GM12878 (cell line): ENCODE data around the gene PAF1. TPM values are rescaled to one million over a fixed set of nuclear protein-coding genes. Genes with fewer than 3 reads are reported as not detected.

Experiments
- ATAC-seq: fragments of 200-7000 bp; cut with Tn5 transposase; 3 replicates; pipeline ENCODE4 v1.9.1; 2020; ENCODE audit warnings: mild to moderate bottlenecking, moderate library complexity
- BruUV-seq: library from RNA; stranded (reverse); fragments of 400-500 nt; replicated peaks from 2 replicates; lab custom pipeline; 2021; lab: Mats Ljungman, UMichigan
- CTCF ChIA-PET: fragments of 300-600 bp; sonication (Branson Sonifier 250); formaldehyde crosslinking; extraction: SDS; loops from one replicate; lab custom pipeline; 2021; ENCODE audit warnings: inconsistent platforms; lab: Yijun Ruan, JAX
- POLR2A ChIA-PET: fragments of 350-600 bp; formaldehyde crosslinking; extraction: SDS; loops from one replicate; lab custom pipeline; 2021; ENCODE audit warnings: inconsistent platforms; lab: Charles Lee
- RAD21 ChIA-PET: fragments of 300-600 bp; sonication (Branson Sonifier 250); formaldehyde crosslinking; loops from one replicate; lab custom pipeline; 2023; ENCODE audit warnings: antibody characterized with exemption; ENCODE audit not compliant: unreplicated experiment; lab: Charles Lee
- SMC1A ChIA-PET: fragments of 300-600 bp; sonication (Branson Sonifier 250); formaldehyde crosslinking; loops from one replicate; lab custom pipeline; 2023; ENCODE audit not compliant: unreplicated experiment, uncharacterized antibody; lab: Charles Lee
- DNase-seq: peaks from one replicate; pipeline ENCODE4 v3.0.0-alpha.2; 2011; ENCODE audit warnings: low read depth, low spot score
- FAIRE-seq: peaks from 3 replicates; lab custom pipeline; 2011; peaks lifted over from hg19 to GRCh38; lab: Jason Lieb, UNC
- H2AFZ ChIP-seq: 2 replicates; pipeline ENCODE4 v1.6.0; 2011; ENCODE audit warnings: low read depth, low read length, control low read depth; ENCODE audit not compliant: control insufficient read depth
- H3K27ac ChIP-seq: 2 replicates; pipeline ENCODE4 v1.5.1; 2011; ENCODE audit warnings: control low read depth; ENCODE audit not compliant: control insufficient read depth, insufficient read depth
- H3K27me3 ChIP-seq, 2 experiments: replicated peaks in 1 of 2; 2 replicates each; pipeline versions ENCODE4 v1.6.0 to v1.6.1; 2011; ENCODE audit warnings: low read length in 1 of 2; ENCODE audit not compliant: control insufficient read depth in 2 of 2, insufficient read depth in 2 of 2
- H3K36me3 ChIP-seq, 2 experiments: 2 replicates each; pipeline ENCODE4 v1.5.1; 2011; ENCODE audit warnings: low read length in 1 of 2; ENCODE audit not compliant: control insufficient read depth in 2 of 2, insufficient read depth in 2 of 2
- H3K4me1 ChIP-seq: 2 replicates; pipeline ENCODE4 v1.6.1; 2011; ENCODE audit warnings: mild to moderate bottlenecking, low read length, moderate library complexity, mixed read lengths; ENCODE audit not compliant: control insufficient read depth, insufficient read depth
- H3K4me2 ChIP-seq: 2 replicates; pipeline ENCODE4 v1.6.0; 2011; ENCODE audit warnings: control low read depth; ENCODE audit not compliant: control insufficient read depth, insufficient read depth
- H3K4me3 ChIP-seq: fragments of 200-600 bp; sonication (generic); 2 replicates; pipeline ENCODE4 v1.5.1; 2016
- H3K79me2 ChIP-seq: 2 replicates; pipeline ENCODE4 v1.6.0; 2011; ENCODE audit warnings: low read length; ENCODE audit not compliant: control insufficient read depth, insufficient read depth
- H3K9ac ChIP-seq: 2 replicates; pipeline ENCODE4 v1.8.0; 2011; ENCODE audit warnings: low read length, control low read depth, mixed read lengths; ENCODE audit not compliant: control insufficient read depth, insufficient read depth
- H3K9me3 ChIP-seq: replicated peaks from 3 replicates; pipeline ENCODE4 v1.5.1; 2011; ENCODE audit warnings: mild to moderate bottlenecking, low read length; ENCODE audit not compliant: control insufficient read depth, insufficient read depth
- H4K20me1 ChIP-seq: 2 replicates; pipeline ENCODE4 v1.6.0; 2011; ENCODE audit not compliant: control insufficient read depth, insufficient read depth
- ATF7 ChIP-seq: fragments of 450-650 bp; IDR thresholded peaks from 2 replicates; pipeline ENCODE4 v1.6.1; 2016; ENCODE audit warnings: low read depth, mild to moderate bottlenecking
- BACH1 ChIP-seq: fragments of 450-650 bp; IDR thresholded peaks from 2 replicates; pipeline ENCODE4 v1.6.1; 2017; ENCODE audit warnings: mild to moderate bottlenecking, borderline replicate concordance
- BCL3 ChIP-seq: IDR thresholded peaks from 2 replicates; pipeline ENCODE4 v1.6.1; 2011; ENCODE audit warnings: borderline replicate concordance, low read depth, mild to moderate bottlenecking, moderate library complexity, low read length; ENCODE audit not compliant: insufficient read depth, poor library complexity, severe bottlenecking
- BMI1 ChIP-seq: fragments of 450-650 bp; IDR thresholded peaks from 2 replicates; pipeline ENCODE4 v1.6.1; 2016; ENCODE audit warnings: mild to moderate bottlenecking, moderate library complexity, borderline replicate concordance
- CHD2 ChIP-seq: IDR thresholded peaks from 2 replicates; pipeline ENCODE4 v1.6.1; 2011; ENCODE audit warnings: low read depth, low read length, improper control_type of control experiment, borderline replicate concordance
- HDGF ChIP-seq: fragments of 450-650 bp; IDR thresholded peaks from 2 replicates; pipeline ENCODE4 v1.6.1; 2016; ENCODE audit warnings: antibody characterized with exemption
- KLF5 ChIP-seq: fragments of 450-650 bp; IDR thresholded peaks from 2 replicates; pipeline ENCODE4 v1.6.1; 2014; ENCODE audit warnings: mild to moderate bottlenecking; ENCODE audit not compliant: partially characterized antibody
- MTA2 ChIP-seq: fragments of 450-650 bp; IDR thresholded peaks from 2 replicates; pipeline ENCODE4 v1.6.1; 2016; ENCODE audit warnings: low read depth, mild to moderate bottlenecking, moderate library complexity
- NBN ChIP-seq: fragments of 450-650 bp; IDR thresholded peaks from 2 replicates; pipeline ENCODE4 v1.6.1; 2016
- PML ChIP-seq: IDR thresholded peaks from 2 replicates; pipeline ENCODE4 v1.6.1; 2012; ENCODE audit warnings: low read length, inconsistent platforms
- RB1 ChIP-seq: fragments of 450-650 bp; formaldehyde crosslinking; IDR thresholded peaks from 2 replicates; pipeline ENCODE4 v1.6.1; 2017; ENCODE audit warnings: mild to moderate bottlenecking, borderline replicate concordance
- SRF ChIP-seq, 2 experiments: IDR thresholded peaks; 2 replicates each; pipeline ENCODE4 v1.6.1; 2011; ENCODE audit warnings: low read depth in 2 of 2, low read length in 2 of 2, mild to moderate bottlenecking in 1 of 2, moderate library complexity in 1 of 2
- WGBS: methylation state at CpG from one replicate; pipeline ENCODE4 v1.1.6; 2016; ENCODE audit warnings: low lambda C conversion rate; ENCODE audit not compliant: insufficient replicate concordance, insufficient coverage; ENCODE audit errors: missing lambda C conversion rate; 5-methylcytosine and 5-hydroxymethylcytosine counted together
- in situ Hi-C: fragments of 300-500 bp; cut with MboI; formaldehyde crosslinking; loops from 9 replicates; pipeline ENCODE4 v1.14.3; 2018; ENCODE audit warnings: mixed read lengths
- intact Hi-C: fragments of 100-400 bp; cut with micrococcal nuclease; formaldehyde crosslinking; loops from one replicate; pipeline ENCODE4 v1.14.2; 2022; ENCODE audit not compliant: unreplicated experiment
- polyA plus RNA-seq, 11 experiments: library from polyadenylated mRNA; depleted of rRNA in 4 of 11; unstranded in 6 of 11; stranded (reverse) in 5 of 11; fragments of >200 nt; fragmentation: Nextera tagmentation in 4 of 11; fragmentation: Illumina TruSeq in 1 of 11; extraction: Ambion mirVana in 4 of 11; extraction: Trizol in 1 of 11; gene quantifications; 1 replicate in 1 of 11; 2 replicates in 10 of 11; pipeline versions ENCODE4 v1.2.1 to v1.2.3, GENCODE V29; 2011 to 2016; ENCODE audit warnings: inconsistent platforms in 2 of 11, missing spikeins in 2 of 11, low read depth in 1 of 11
- total RNA-seq, 4 experiments: library from RNA; depleted of rRNA in 3 of 4; stranded (reverse); fragments of >200 nt in 3 of 4; fragmentation: Illumina TruSeq in 1 of 4; extraction: Trizol in 1 of 4; gene quantifications; 2 replicates each; pipeline versions ENCODE4 v1.2.1 to v1.2.3, GENCODE V29; 2013 to 2021

PAF1 gene
- total and polyA plus RNA-seq, 10 of the 15 experiments (the other 5 are each of a cell fraction or from before 2014, with no cell fraction given), result 1.7 to 45.8 (median 39.6) TPM

DNA sequence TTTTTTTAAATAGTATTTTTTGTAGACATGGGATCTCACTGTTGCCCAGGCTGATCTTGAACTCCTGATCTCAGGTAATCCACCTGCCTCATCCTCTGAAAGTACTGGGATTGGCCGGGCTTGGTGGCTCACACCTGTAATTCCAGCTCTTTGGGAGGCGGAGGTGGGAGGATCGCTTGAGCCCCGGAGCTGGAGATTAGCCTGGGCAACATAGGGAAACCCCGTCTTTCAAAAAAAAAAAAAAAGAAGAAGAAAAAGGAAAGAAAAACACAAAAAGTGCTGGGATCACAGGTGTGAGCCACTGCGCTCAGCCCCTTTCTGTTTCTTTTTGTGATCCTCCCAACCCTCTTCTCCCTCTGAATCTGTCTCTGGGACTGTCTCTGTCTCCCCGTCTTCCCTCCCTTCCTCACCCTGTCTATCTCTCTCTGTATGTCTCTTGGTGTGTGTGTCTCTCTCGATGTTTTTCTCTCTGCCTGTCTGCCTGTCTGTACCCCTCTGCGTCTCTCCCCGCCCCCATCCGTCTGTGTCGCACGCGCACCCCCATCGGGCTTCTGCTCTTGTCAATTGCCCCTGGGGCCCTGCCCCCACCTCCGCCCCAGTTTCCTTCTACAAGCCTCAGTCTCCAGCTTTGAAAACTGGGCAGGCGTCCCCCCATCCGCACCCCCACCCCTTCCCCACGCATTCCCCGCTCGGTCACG is 15.2 kb upstream of the PAF1 start (continued):
- TF ChIP-seq BCL3, result no peak
- TF ChIP-seq BACH1, result peak; percentile 63; the same call in 1 of the 2 replicates
- TF ChIP-seq BMI1, result no peak
- peak; percentile 61; the same call in 1 of the 2 replicates for TF ChIP-seq RB1
- peak; percentile 48; the same call in 1 of the 2 replicates for TF ChIP-seq MTA2
- TF ChIP-seq PML, result no peak
- no peak for TF ChIP-seq KLF5
- peak; percentile 98 for TF ChIP-seq HDGF
- TF ChIP-seq CHD2, result peak; percentile 81
- TF ChIP-seq NBN, result peak; percentile 71
- TF ChIP-seq, all 136 proteins: peak for 17

- FAIRE-seq (no peak), DNase-seq (no peak), ATAC-seq (no peak)
- no peaks in the 10 kb centered on the region for H3K9me3 ChIP-seq
- ChIA-PET RAD21 (interaction anchor here (1.6 to 4.5 kb wide), 2 partner anchors 8 to 15 kb away, joined by 4 to 37 read pairs; partner anchors contain the start of genes MED29 and PAF1), CTCF (interaction anchor here (1.1 kb wide), 1 partner anchor 9 kb away, joined by 4 read pairs; no protein-coding TSS in a partner anchor), POLR2A (interaction anchor here (0.6 to 1.9 kb wide), 6 partner anchors 8 to 769 kb away, joined by 3 to 7 read pairs (median 4); partner anchors contain the start of genes MRPS12 and RPS16), SMC1A (no interaction called here)
- no peaks in the 10 kb centered on the region for H3K27me3 ChIP-seq
- WGBS, result 26% methylated on average over 15 of the region's 17 CpGs
- H4K20me1 ChIP-seq, result no peaks in the 10 kb centered on the region
- H3K36me3 ChIP-seq, result peaks cover 2 to 6% of the 10 kb centered on the region in 2 experiments; a peak in 2 of 4 replicates
- peak overlapping the region; percentile 100 for H3K4me2 ChIP-seq
- peaks cover 48% of the 10 kb centered on the region for H3K4me1 ChIP-seq
- no peak overlapping the region for H2AFZ ChIP-seq
- intact Hi-C loops, result loop anchor here (10.0 kb wide), 1 partner anchor 431 kb away; the partner anchor contains the start of gene FBXO17
- H3K27ac ChIP-seq, result peak overlapping the region; percentile 100
- TF ChIP-seq SRF (IDR thresholded peaks at IDR 0.05; ENCODE audit: low read depth in 2 of 2, low read length in 2 of 2) (peak; percentile 79 to 82; a peak in 3 of 4 replicates), ATF7 (no peak)
- in situ Hi-C loops, result no loop called here
- H3K4me3 ChIP-seq, result peak overlapping the region; percentile 98
- no TSS peak for BruUV-seq
- peaks cover 61% of the 10 kb centered on the region for H3K79me2 ChIP-seq
- peak overlapping the region; percentile 70; the same call in 1 of the 2 replicates for H3K9ac ChIP-seq
These were observed 14.5 kb upstream of the PAF1 start for GRCh38 chr19:39405261-39405957.
